BJ (cell line): ENCODE data around the gene MYO18B. TPM values are rescaled to one million over a fixed set of nuclear protein-coding genes. Genes with fewer than 3 reads are reported as not detected.

ENCODE experiments used
- CTCF ChIA-PET: fragments of 350-600 bp; formaldehyde crosslinking; extraction: SDS; loops from one replicate; lab custom pipeline; 2021; ENCODE audit warnings: antibody characterized with exemption, inconsistent platforms; lab: Yijun Ruan, JAX
- POLR2A ChIA-PET: fragments of 300-600 bp; sonication (Branson Sonifier 250); formaldehyde crosslinking; extraction: SDS; loops from one replicate; lab custom pipeline; 2021; ENCODE audit warnings: antibody characterized with exemption; lab: Charles Lee
- DNase-seq: peaks from one replicate; pipeline ENCODE4 v3.0.0-alpha.2; 2011; ENCODE audit warnings: low read depth
- H3K27me3 ChIP-seq: 2 replicates; pipeline ENCODE4 v1.6.0; 2011; ENCODE audit warnings: low read length; ENCODE audit not compliant: control insufficient read depth, insufficient read depth
- H3K36me3 ChIP-seq: 2 replicates; pipeline ENCODE4 v1.5.1; 2011; ENCODE audit warnings: low read length; ENCODE audit not compliant: control insufficient read depth, insufficient read depth
- H3K4me3 ChIP-seq: 2 replicates; pipeline ENCODE4 v1.5.1; 2011; ENCODE audit warnings: low read depth, mild to moderate bottlenecking, control low read depth, low read length
- polyA plus RNA-seq: library from polyadenylated mRNA; depleted of rRNA; stranded (reverse); fragments of >200 nt; gene quantifications from 2 replicates; pipeline ENCODE4 v1.2.3, GENCODE V29; 2011
- TF ChIP-seq, protein P1 (sequence below): IDR thresholded peaks from 2 replicates; pipeline ENCODE4 v1.5.1; 2011; ENCODE audit warnings: low read depth, mild to moderate bottlenecking, control low read depth, inconsistent platforms, low read length, moderate library complexity; ENCODE audit not compliant: insufficient read depth

The MYO18B gene
- polyA plus RNA-seq, 1 experiment: not detected

DNA sequence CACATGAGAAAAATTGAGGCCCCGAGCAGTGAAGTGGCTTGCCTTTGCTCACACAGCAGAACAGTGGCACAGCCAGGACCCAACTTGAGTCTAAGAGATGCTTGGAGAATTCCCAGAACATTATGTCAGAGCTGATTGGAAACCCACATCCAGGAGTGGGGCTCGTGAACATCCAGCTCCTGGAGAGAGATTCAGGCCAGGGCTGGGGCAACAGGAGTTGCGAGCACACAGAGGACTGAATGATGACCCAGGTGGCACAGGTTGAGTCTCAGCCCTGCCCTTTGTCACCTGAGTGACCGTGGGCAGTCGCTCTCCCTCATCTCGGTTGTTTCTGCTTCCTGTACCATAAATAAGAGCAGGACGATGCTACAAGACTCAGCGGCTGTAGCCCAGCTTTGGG, 102.6 kb downstream of the MYO18B start:
- ChIA-PET CTCF (interaction anchor here (1.2 kb wide), 1 partner anchor 486 kb away, joined by 3 read pairs; no protein-coding TSS in a partner anchor), POLR2A (no interaction called here)
- H3K4me3 ChIP-seq: no peak overlapping the region
- TF ChIP-seq, protein P1, sequence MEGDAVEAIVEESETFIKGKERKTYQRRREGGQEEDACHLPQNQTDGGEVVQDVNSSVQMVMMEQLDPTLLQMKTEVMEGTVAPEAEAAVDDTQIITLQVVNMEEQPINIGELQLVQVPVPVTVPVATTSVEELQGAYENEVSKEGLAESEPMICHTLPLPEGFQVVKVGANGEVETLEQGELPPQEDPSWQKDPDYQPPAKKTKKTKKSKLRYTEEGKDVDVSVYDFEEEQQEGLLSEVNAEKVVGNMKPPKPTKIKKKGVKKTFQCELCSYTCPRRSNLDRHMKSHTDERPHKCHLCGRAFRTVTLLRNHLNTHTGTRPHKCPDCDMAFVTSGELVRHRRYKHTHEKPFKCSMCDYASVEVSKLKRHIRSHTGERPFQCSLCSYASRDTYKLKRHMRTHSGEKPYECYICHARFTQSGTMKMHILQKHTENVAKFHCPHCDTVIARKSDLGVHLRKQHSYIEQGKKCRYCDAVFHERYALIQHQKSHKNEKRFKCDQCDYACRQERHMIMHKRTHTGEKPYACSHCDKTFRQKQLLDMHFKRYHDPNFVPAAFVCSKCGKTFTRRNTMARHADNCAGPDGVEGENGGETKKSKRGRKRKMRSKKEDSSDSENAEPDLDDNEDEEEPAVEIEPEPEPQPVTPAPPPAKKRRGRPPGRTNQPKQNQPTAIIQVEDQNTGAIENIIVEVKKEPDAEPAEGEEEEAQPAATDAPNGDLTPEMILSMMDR: no peak
- no peaks in the 10 kb centered on the region for H3K27me3 ChIP-seq
- H3K36me3 ChIP-seq: no peaks in the 10 kb centered on the region
- no peak for DNase-seq

DNA sequence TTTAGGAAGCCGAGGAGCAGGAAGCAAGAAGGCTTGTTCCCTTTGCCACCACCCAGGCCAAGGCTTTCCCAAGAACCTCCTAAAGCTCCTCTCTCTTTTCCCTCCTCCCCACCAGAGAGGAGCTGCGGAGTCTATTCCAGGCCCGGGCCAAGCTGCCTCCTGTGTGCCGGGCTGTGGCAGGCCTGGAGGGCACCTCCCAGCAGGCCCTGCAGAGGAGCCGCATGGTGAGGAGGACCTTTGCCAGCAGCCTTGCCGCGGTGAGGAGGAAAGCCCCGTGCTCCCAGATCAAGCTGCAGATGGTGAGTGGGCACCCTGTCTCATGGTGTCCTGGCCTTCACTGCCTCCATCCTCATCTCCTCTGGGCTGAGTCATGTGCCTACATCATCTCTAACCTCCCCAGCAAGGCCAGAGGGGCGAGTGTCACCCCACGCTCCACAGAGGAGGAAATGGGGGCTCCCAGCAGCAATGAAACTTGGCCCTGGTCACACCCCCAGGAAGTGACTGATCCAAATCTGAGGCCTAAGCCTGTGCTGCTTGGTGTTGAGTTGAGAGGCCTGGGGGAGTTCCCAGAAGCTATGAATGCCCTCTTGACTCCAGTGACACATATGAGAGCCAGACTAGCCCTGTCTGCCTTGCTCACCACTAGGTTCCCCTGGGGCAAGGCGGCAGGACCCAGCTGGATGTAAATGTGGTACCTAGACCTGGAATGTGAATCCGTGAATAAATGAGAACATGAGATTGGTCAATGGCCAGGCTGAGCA, 104.2 kb downstream of the MYO18B start:
- Histone ChIP-seq H3K36me3 (no peaks in the 10 kb centered on the region), H3K4me3 (no peak overlapping the region), H3K27me3 (no peaks in the 10 kb centered on the region)
- TF ChIP-seq, protein P1: no peak
- ChIA-PET CTCF (interaction anchor here (1.0 kb wide), 1 partner anchor 327 kb away, joined by 4 read pairs; no protein-coding TSS in a partner anchor), POLR2A (no interaction called here)
- no peak for DNase-seq

DNA sequence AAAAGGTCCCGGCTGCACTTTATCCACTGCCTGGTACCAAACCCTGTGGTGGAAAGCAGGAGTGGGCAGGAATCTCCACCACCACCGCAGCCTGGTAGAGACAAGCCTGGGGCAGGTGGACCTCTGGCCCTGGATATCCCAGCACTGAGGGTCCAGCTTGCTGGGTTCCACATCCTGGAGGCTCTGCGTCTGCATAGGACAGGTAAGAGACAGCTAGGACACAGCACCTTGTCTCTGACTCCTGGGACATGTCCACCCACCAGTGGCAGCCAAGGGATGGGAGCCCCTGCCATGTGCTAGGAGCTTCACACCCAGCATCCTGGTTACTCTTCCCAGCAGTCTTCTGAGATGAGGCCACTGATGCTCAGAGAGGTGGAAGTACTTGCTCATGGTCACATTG, 105.5 kb downstream of the MYO18B start:
- ChIA-PET POLR2A (no interaction called here), CTCF (no interaction called here)
- H3K27me3 ChIP-seq: no peaks in the 10 kb centered on the region
- H3K36me3 ChIP-seq: no peaks in the 10 kb centered on the region
- TF ChIP-seq, protein P1: no peak
- DNase-seq: no peak
- no peak overlapping the region for H3K4me3 ChIP-seq

DNA sequence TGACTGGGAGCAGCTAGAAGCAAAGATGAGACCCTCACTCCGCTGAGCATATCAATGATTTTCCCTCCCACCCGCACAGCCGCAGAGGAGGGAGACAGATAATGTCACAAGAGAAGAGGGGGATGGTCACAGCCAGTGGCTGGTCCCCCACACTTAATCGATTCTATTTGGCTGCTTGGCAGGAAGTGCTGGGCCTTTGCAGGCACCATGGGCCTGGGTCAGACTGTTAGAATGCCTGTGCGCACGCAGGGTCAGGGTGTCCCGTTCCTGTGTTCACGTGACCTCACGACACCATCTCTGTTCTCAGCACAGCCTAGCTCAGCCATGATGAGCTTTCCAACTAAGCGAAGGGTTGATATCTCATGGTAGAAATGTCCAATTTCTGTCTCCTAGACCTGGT, 107.0 kb downstream of the MYO18B start:
- TF ChIP-seq, protein P1: no peak
- CTCF ChIA-PET: no interaction called here
- Histone ChIP-seq H3K27me3 (no peaks in the 10 kb centered on the region), H3K4me3 (no peak overlapping the region), H3K36me3 (no peaks in the 10 kb centered on the region)
- POLR2A ChIA-PET: no interaction called here
- no peak for DNase-seq

DNA sequence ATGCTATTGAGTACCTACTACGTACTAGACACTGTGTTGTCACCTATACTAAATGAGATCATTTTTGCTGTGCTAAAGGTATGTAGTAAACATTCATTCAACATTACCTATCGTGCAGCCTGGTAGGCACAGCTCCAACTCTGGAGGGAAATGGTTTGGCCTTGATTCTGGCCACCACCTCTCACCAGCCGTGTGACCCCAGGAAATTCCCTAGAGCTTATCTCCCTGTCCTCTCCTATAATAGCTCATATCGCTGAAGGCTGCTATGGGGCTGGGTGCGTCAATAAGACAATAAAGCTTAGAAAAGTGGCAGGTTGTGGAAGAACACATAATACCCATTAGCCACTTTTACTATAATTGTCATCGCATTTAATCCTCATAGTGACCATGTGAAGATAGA, 107.5 kb downstream of the MYO18B start:
- ChIA-PET CTCF (no interaction called here), POLR2A (no interaction called here)
- TF ChIP-seq, protein P1: no peak

More for the DNA sequence above, 107.5 kb downstream of the MYO18B start:
- DNase-seq: no peak
- Histone ChIP-seq H3K4me3 (no peak overlapping the region), H3K27me3 (no peaks in the 10 kb centered on the region), H3K36me3 (no peaks in the 10 kb centered on the region)
